K562 treated with DMSO at 1 percent for 4 hours (cell line): ENCODE results near the gene ZHX3. TPM values are rescaled to one million over a fixed set of nuclear protein-coding genes. Genes with fewer than 3 reads are reported as not detected.

ENCODE experiments used
- total RNA-seq: library from RNA; unstranded; fragments of 300-600 nt; gene quantifications from 2 replicates; pipeline ENCODE4 v1.2.3, GENCODE V29; 2022; ENCODE audit not compliant: insufficient read depth

ZHX3 gene, protein sequence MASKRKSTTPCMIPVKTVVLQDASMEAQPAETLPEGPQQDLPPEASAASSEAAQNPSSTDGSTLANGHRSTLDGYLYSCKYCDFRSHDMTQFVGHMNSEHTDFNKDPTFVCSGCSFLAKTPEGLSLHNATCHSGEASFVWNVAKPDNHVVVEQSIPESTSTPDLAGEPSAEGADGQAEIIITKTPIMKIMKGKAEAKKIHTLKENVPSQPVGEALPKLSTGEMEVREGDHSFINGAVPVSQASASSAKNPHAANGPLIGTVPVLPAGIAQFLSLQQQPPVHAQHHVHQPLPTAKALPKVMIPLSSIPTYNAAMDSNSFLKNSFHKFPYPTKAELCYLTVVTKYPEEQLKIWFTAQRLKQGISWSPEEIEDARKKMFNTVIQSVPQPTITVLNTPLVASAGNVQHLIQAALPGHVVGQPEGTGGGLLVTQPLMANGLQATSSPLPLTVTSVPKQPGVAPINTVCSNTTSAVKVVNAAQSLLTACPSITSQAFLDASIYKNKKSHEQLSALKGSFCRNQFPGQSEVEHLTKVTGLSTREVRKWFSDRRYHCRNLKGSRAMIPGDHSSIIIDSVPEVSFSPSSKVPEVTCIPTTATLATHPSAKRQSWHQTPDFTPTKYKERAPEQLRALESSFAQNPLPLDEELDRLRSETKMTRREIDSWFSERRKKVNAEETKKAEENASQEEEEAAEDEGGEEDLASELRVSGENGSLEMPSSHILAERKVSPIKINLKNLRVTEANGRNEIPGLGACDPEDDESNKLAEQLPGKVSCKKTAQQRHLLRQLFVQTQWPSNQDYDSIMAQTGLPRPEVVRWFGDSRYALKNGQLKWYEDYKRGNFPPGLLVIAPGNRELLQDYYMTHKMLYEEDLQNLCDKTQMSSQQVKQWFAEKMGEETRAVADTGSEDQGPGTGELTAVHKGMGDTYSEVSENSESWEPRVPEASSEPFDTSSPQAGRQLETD
- total RNA-seq = 2.8 and 3.7 TPM in 2 replicates

DNA sequence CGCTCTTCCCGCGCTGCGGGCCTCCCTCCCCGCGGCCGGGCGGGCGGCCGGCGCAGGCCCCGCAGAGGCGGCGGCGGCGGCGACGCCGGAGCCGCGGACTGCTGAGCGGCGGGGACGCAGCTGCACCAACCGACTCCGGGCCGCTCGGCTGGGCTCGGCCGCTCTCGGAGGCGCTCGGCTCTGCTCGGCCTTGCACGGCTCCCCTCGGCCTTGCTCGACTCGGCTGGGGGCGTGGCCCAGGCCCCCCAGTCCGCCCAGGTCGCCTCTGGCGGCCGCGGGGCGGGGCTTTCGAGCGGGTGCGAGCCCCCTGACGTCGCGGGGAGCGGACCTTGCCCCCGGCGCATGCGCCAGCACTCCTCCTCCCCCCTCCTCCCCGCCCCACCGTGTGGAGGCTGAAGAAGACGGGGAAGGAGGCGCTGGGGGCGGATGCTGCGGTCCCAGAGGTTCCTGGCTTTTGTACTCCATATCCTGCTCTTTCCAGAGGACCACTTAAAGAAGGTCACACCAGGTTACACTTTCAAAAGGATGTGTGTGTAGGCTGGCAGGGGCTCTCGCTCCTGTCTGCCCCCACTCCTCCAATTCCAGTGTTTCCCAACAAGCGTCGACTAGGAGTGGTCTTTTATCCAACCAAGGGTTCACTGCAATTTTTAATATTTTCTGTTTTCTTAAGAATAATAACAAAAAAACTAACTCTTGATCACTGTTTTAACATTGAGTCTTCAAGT, at the start of gene ZHX3:
Gene ZHX3 (minus strand): TSS at position 186 of the 725 bp plus-strand sequence. CDS start 112,815 bp downstream, outside the sequence.

DNA sequence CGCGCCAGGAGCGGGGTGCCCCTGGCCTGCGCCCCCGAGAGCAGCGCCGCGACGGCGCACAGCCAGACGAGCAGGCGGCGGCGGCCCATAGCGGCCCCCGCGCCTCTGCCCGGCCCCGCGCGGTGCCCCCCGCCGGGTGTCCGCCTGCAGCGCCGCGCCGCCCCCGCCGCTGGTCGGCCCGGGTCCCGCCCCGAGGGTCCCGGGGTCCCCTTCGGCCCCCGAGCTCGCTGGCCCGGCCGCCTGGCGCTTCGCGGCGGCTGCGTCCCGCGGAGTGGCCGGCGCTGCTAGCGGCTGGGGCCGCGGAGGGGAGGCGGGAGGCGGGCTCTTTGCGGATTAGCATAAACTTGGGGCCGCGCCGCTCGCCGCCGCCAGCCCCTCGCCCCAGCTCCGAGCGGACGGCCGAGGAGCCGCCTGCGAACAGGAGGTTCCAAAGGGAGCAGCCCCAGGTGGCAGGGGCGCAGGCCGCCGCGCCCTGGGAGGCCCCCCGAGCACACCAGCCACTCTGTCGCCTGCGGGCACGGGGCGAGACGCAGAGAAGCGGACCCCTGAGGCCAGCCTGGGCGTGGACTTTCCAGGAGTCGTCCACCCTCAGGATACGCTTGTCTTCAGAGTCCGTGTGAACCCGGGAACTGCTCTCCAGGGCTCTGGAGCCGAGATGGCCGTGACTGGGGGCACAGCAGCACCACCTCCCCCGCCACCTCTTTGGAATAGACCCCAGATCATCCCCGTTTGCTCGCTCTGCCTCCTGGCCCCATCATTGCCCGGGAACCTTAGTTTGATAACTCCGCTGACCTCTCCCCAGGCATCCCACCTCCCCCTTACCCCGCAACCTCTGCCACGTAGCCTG, 49.2 kb upstream of the ZHX3 start, which contains the start of gene EMILIN3:
Gene EMILIN3 (minus strand): TSS at position 273 of the 847 bp plus-strand sequence. CDS start 184 bp downstream, at position 89.

DNA sequence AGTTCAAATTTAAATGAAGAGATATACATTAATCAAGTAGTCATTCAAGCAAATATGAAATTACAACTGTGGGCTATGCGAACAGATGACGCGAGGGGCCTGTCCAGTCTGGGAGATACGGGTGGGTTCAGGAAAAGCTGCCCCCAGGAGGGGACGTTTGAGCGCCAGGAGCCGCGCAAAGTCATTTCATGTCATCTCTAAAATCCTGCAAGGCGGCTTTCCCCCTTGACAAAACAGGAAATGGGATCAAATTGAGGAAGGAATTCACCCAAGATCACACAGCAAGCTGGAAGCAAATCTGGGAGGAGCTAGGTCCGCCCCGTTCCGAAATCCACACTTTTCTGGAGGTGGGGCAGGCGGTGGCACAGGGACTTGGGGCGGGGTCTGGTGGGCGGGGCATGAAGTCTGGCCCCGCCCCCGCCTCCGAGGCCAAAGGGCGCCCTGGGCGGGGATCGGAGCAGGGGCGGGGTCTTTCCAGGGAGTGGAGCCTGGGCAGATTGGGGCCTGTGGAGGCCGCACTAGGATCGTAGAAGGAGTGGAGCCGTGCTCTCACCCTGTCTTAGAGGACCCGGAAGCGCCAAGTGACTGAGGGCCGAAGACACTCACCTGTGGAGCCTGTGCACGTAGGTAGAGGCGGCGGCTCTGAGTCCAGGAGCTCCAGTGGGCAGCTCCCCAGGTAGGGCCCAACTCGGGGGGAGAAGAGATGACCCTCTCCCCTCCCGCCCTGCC, 23.0 kb upstream of the ZHX3 start, which contains the start of gene LPIN3:
Gene LPIN3 (plus strand): TSS at position 495 of the 729 bp plus-strand sequence. CDS start 4,983 bp downstream, outside the sequence.

DNA sequence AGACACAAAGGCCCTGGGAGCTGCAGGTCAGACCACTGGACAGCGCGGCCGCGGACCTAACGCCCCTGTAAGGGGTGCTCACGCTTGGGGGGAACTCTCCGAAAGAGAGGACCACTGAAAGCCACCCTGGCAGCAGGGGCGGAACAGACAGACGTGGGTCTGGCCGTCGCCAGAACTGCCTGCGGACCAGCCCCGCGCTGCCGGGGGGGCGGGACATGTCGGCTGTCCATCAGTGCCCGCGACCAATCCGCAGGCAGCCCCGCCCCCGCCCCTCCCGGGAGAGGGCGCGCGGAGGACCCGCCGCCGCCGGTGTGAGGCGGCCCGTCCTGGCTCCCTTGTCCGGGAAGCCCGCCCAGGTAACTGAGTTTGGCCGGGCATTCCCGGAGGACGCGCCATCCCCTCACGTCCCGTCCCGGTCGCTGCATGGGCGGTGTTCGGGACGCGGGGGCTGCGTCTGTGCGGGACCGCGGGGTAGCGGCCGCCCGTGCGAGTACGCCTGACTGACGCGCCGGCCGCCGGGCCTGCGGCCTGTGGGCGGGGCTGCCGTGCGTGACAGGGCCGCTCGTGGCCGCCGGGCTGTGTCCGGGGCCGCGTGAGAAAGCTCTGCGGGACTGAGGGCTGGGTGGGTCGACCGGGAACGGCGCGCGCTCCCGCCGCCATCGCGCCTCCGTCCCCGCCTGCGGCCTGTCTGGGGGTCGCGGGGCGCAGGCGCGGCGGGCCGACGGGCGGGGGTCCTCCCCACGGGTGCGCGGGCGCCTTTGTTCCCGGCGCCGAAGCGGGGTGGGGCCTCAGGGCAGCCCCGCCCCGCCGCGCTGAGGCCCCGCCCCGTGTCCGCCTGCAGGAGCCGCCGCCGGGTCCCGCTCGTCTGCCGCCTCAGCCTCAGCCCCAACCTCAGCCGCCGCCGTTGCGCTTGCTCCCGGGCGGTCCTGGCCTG, 180.6 kb downstream of the ZHX3 start, which contains the start of gene PLCG1:
Gene PLCG1 (plus strand): TSS at position 864 of the 934 bp plus-strand sequence. CDS start 99 bp downstream, outside the sequence.

Other genes with a start within 250 kb of the ZHX3 start
- gene PLCG1, start 180.2 kb downstream of the ZHX3 start, total RNA-seq = 36.0 and 39.1 TPM in 2 replicates
- 3.1 and 6.4 TPM in 2 replicates for gene LPIN3, start 23.1 kb upstream of the ZHX3 start, total RNA-seq
- not detected in 2 replicates for gene EMILIN3, start 49.1 kb upstream of the ZHX3 start, total RNA-seq